H1 (cell line): ENCODE results near the gene PIEZO1. TPM values are rescaled to one million over a fixed set of nuclear protein-coding genes. Genes with fewer than 3 reads are reported as not detected.

Source experiments
- CTCF ChIA-PET: fragments of 300-600 bp; sonication (Branson Sonifier 250); formaldehyde crosslinking; loops from one replicate; lab custom pipeline; 2021; ENCODE audit not compliant: partially characterized antibody; lab: Charles Lee
- POLR2A ChIA-PET: fragments of 300-600 bp; sonication (Branson Sonifier 250); formaldehyde crosslinking; loops from one replicate; lab custom pipeline; 2021; ENCODE audit warnings: inconsistent platforms; ENCODE audit not compliant: partially characterized antibody; lab: Charles Lee
- DNase-seq, 2 experiments: peaks; one replicate each; pipeline versions ENCODE4 v3.0.0 to v3.0.0-alpha.2; 2010 to 2022; ENCODE audit warnings: low spot score in 2 of 2, low read depth in 1 of 2, mixed read lengths in 1 of 2
- FAIRE-seq: peaks from 2 replicates; lab custom pipeline; 2011; peaks lifted over from hg19 to GRCh38; lab: Jason Lieb, UNC
- H2AFZ ChIP-seq: 2 replicates; pipeline ENCODE4 v1.8.1; 2012; ENCODE audit warnings: low read length, inconsistent platforms
- H2AK5ac ChIP-seq: 2 replicates; pipeline ENCODE4 v1.6.1; 2013; ENCODE audit warnings: low read depth, low read length
- H2BK120ac ChIP-seq: replicated peaks from 2 replicates; pipeline ENCODE3; 2013; ENCODE audit warnings: low read depth, low read length, inconsistent platforms
- H2BK12ac ChIP-seq: 2 replicates; pipeline ENCODE4 v1.6.1; 2013; ENCODE audit warnings: low read depth, low read length
- H2BK15ac ChIP-seq: 2 replicates; pipeline ENCODE4 v1.6.1; 2013; ENCODE audit warnings: low read length
- H2BK20ac ChIP-seq: 2 replicates; pipeline ENCODE4 v1.6.1; 2013; ENCODE audit warnings: low read length
- H2BK5ac ChIP-seq: 2 replicates; pipeline ENCODE4 v1.6.1; 2013; ENCODE audit warnings: low read depth, low read length
- H3K14ac ChIP-seq: 2 replicates; pipeline ENCODE4 v1.6.1; 2013; ENCODE audit warnings: inconsistent platforms; ENCODE audit not compliant: insufficient read length
- H3K18ac ChIP-seq: 2 replicates; pipeline ENCODE4 v1.6.1; 2013; ENCODE audit warnings: low read length; ENCODE audit errors: extremely low read depth
- H3K23ac ChIP-seq: 2 replicates; pipeline ENCODE4 v1.6.1; 2013; ENCODE audit warnings: inconsistent platforms; ENCODE audit not compliant: insufficient read length
- H3K23me2 ChIP-seq: 2 replicates; pipeline ENCODE4 v1.6.1; 2013; ENCODE audit warnings: low read depth, low read length
- H3K27ac ChIP-seq: 2 replicates; pipeline ENCODE4 v1.6.1; 2011; ENCODE audit warnings: low read depth, low read length, inconsistent platforms
- H3K27me3 ChIP-seq, 4 experiments: replicated peaks in 1 of 4; 1 replicate in 1 of 4; 2 replicates in 3 of 4; pipeline versions ENCODE4 v1.6.1 to v1.8.1; 2011 to 2013; ENCODE audit warnings: low read length in 3 of 4, mild to moderate bottlenecking in 3 of 4, inconsistent platforms in 2 of 4, mixed read lengths in 2 of 4, moderate library complexity in 1 of 4; ENCODE audit not compliant: control insufficient read depth in 3 of 4, insufficient read depth in 3 of 4; ENCODE audit errors: extremely low read depth in 1 of 4
- H3K36me3 ChIP-seq, 4 experiments: 2 replicates each; pipeline versions ENCODE4 v1.6.1 to v1.8.1; 2011 to 2013; ENCODE audit warnings: mild to moderate bottlenecking in 4 of 4, low read length in 3 of 4, moderate library complexity in 2 of 4, control low read depth in 1 of 4, inconsistent platforms in 1 of 4; ENCODE audit not compliant: insufficient read depth in 4 of 4, control insufficient read depth in 2 of 4
- H3K4ac ChIP-seq: replicated peaks from 2 replicates; pipeline ENCODE3; 2013; ENCODE audit warnings: low read length, low read depth, mixed read lengths, inconsistent platforms; ENCODE audit not compliant: insufficient read length
- H3K4me1 ChIP-seq, 4 experiments: replicated peaks in 1 of 4; 1 replicate in 1 of 4; 2 replicates in 3 of 4; pipeline versions ENCODE4 v1.6.1 to v1.8.1; 2011 to 2013; ENCODE audit warnings: low read length in 3 of 4, inconsistent platforms in 2 of 4, mixed read lengths in 1 of 4; ENCODE audit not compliant: insufficient read depth in 4 of 4, control insufficient read depth in 3 of 4
- H3K4me2 ChIP-seq, 2 experiments: 2 replicates each; pipeline versions ENCODE4 v1.6.1 to v1.8.1; 2011 to 2013; ENCODE audit warnings: low read depth in 2 of 2, low read length in 2 of 2, control low read depth in 1 of 2, inconsistent platforms in 1 of 2, mild to moderate bottlenecking in 1 of 2; ENCODE audit not compliant: insufficient read depth in 1 of 2
- H3K4me3 ChIP-seq, 4 experiments: fragments of 200-600, 300-600 bp in 1 of 4; sonication (generic), shearing (Covaris generic), sonication (Bioruptor Twin) in 1 of 4; 2 replicates each; pipeline versions ENCODE4 v1.5.1 to v1.8.1; 2011 to 2016; ENCODE audit warnings: low read length in 4 of 4, low read depth in 3 of 4, control low read depth in 2 of 4, inconsistent platforms in 2 of 4, mild to moderate bottlenecking in 2 of 4, mixed read lengths in 1 of 4, moderate library complexity in 1 of 4; ENCODE audit not compliant: insufficient read depth in 2 of 4; ENCODE audit errors: extremely low read depth in 1 of 4
- H3K56ac ChIP-seq: replicated peaks from 2 replicates; pipeline ENCODE3; 2013; ENCODE audit warnings: low read depth, mild to moderate bottlenecking, mixed read lengths, low read length, inconsistent platforms; ENCODE audit not compliant: insufficient read length
- H3K79me1 ChIP-seq: 2 replicates; pipeline ENCODE4 v1.6.1; 2013; ENCODE audit warnings: low read depth, low read length, control low read depth
- H3K79me2 ChIP-seq, 2 experiments: 2 replicates each; pipeline versions ENCODE4 v1.6.1 to v1.8.1; 2012 to 2013; ENCODE audit warnings: low read length in 2 of 2, mild to moderate bottlenecking in 2 of 2, inconsistent platforms in 1 of 2; ENCODE audit not compliant: insufficient read depth in 2 of 2, control insufficient read depth in 1 of 2
- H3K9ac ChIP-seq, 4 experiments: replicated peaks in 1 of 4; 1 replicate in 1 of 4; 2 replicates in 3 of 4; pipeline versions ENCODE4 v1.6.1 to v1.8.1; 2011 to 2013; ENCODE audit warnings: low read depth in 3 of 4, low read length in 3 of 4, control low read depth in 2 of 4, mild to moderate bottlenecking in 2 of 4, moderate library complexity in 2 of 4, inconsistent platforms in 1 of 4; ENCODE audit errors: extremely low read depth in 1 of 4
- H3K9me3 ChIP-seq, 2 experiments: 2 replicates each; pipeline versions ENCODE4 v1.6.1 to v1.8.1; 2012 to 2013; ENCODE audit warnings: mild to moderate bottlenecking in 2 of 2, moderate library complexity in 2 of 2, control low read depth in 1 of 2, inconsistent platforms in 1 of 2, low read depth in 1 of 2, low read length in 1 of 2, mixed read lengths in 1 of 2; ENCODE audit not compliant: insufficient read depth in 2 of 2
- H4K20me1 ChIP-seq, 2 experiments: replicated peaks in 1 of 2; 2 replicates each; pipeline versions ENCODE3 to v1.8.1; 2011 to 2013; ENCODE audit warnings: inconsistent platforms in 2 of 2, low read length in 2 of 2, mild to moderate bottlenecking in 1 of 2; ENCODE audit not compliant: insufficient read depth in 2 of 2, control insufficient read depth in 1 of 2
- H4K5ac ChIP-seq: 2 replicates; pipeline ENCODE4 v1.6.1; 2013; ENCODE audit warnings: low read length, low read depth, mixed read lengths, inconsistent platforms; ENCODE audit not compliant: insufficient read length
- H4K8ac ChIP-seq: 2 replicates; pipeline ENCODE4 v1.8.0; 2013; ENCODE audit warnings: mild to moderate bottlenecking, moderate library complexity, low read length, inconsistent platforms; ENCODE audit not compliant: insufficient read depth; ENCODE audit errors: extremely low read depth
- H4K91ac ChIP-seq: replicated peaks from 2 replicates; pipeline ENCODE3; 2013; ENCODE audit warnings: low read length, mixed read lengths, inconsistent platforms; ENCODE audit not compliant: insufficient read length
- GTF2F1 ChIP-seq: IDR thresholded peaks from 2 replicates; pipeline ENCODE4 v1.6.1; 2012; ENCODE audit warnings: low read depth, low read length, improper control_type of control experiment, borderline replicate concordance
- POLR2A ChIP-seq, 2 experiments: IDR thresholded peaks; 1 replicate in 1 of 2; 2 replicates in 1 of 2; pipeline ENCODE4 v1.6.1; 2011; ENCODE audit warnings: low read depth in 2 of 2, low read length in 2 of 2, mild to moderate bottlenecking in 2 of 2; ENCODE audit errors: control extremely low read depth in 1 of 2
- POLR2AphosphoS5 ChIP-seq: IDR thresholded peaks from 2 replicates; pipeline ENCODE4 v1.6.1; 2011; ENCODE audit warnings: low read depth, low read length
- WGBS, 2 experiments: shearing (Covaris generic) in 1 of 2; methylation state at CpG; one replicate each; pipeline versions ENCODE4 v1.1.6 to v1.1.7; 2013 to 2015; ENCODE audit warnings: low lambda C conversion rate in 2 of 2, mixed read lengths in 2 of 2, inconsistent platforms in 1 of 2, low coverage in 1 of 2, missing lambda C conversion rate in 1 of 2; ENCODE audit not compliant: insufficient replicate concordance in 2 of 2, insufficient coverage in 1 of 2, insufficient read length in 1 of 2; ENCODE audit errors: extremely low coverage in 1 of 2, missing lambda C conversion rate in 1 of 2; 5-methylcytosine and 5-hydroxymethylcytosine counted together
- polyA plus RNA-seq, 7 experiments: library from polyadenylated mRNA; depleted of rRNA in 3 of 7; stranded (reverse) in 5 of 7; unstranded in 2 of 7; fragments of >200 nt in 5 of 7; fragments of 200-250 nt in 2 of 7; gene quantifications; 1 replicate in 5 of 7; 2 replicates in 1 of 7; 4 replicates in 1 of 7; pipeline versions ENCODE4 v1.2.1 to v1.2.3, GENCODE V29; 2011 to 2013; ENCODE audit warnings: missing spikeins in 2 of 7, mixed read lengths in 2 of 7
- total RNA-seq: library from RNA; stranded (reverse); fragmentation: NEBNext Ultra II Directional; extraction: Animal tissue kit (Norgen Biotek cat#: 25700); gene quantifications from 2 replicates; pipeline ENCODE4 v1.2.1, GENCODE V29; 2021
- TF ChIP-seq, protein P1 (sequence below): IDR thresholded peaks from 2 replicates; pipeline ENCODE4 v1.6.1; 2012; ENCODE audit warnings: low read length, inconsistent platforms

The PIEZO1 gene
- total and polyA plus RNA-seq, 2 of the 8 experiments (the other 6 are each of a cell fraction or from before 2014, with no cell fraction given): 42.3 to 67.5 TPM

DNA sequence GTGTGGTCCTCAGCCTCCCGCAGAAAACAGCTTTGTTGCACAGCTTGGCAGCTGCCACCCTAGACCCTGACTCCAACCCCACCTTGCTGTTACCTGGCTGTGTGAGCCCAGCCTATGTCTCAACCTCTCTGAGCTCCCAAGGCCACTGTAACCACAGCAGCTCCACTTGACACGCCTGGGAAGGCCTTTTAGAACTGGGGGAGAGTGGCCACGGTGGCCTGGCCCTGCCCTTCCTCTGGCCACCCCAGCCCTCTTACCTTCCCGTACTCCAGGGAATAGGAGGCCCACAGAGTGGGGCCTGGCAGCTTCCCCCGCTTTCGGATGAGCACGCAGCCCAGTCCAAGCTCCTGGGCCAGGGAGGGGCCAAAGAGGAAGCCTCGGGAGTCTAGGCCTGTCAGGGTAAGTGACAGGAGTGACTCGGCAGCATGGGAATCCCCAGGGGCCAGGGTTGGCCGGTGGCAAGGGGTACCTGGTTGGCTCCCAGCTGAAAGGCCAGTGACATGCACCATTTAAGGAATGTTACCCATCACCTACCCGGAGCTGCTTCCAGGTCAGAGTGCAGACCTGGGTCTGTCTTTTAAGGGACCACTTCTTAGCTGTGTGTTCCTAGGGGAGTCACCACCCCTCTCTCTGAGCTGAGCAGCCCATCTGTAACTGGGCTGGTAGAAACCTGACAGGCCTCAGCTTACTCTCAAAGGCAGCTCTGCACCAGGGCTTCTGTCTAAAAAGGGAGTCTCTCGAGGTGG lies 25.3 kb upstream of the PIEZO1 start:
- Histone ChIP-seq H2AK5ac (no peak overlapping the region), H3K23ac (no peak overlapping the region), H2BK120ac (no peak overlapping the region), H2BK15ac (no peak overlapping the region), H3K27ac (peak overlapping the region; percentile 19; the same call in 1 of the 2 replicates), H4K8ac (no peak overlapping the region), H3K27me3 (no peaks in the 10 kb centered on the region), H2BK12ac (no peak overlapping the region), H3K79me1 (peaks cover 6% of the 10 kb centered on the region; the same call in 1 of the 2 replicates), H3K4me2 (peak overlapping the region; percentile 82 to 90), H3K79me2 (peaks cover 0 to 20% of the 10 kb centered on the region in 2 experiments; a peak in 2 of 4 replicates), H2AFZ (no peak overlapping the region), H3K4ac (no peak overlapping the region), H3K4me1 (peaks cover 0 to 11% (median 5%) of the 10 kb centered on the region in 4 experiments; a peak in 6 of 7 replicates), H3K14ac (no peak overlapping the region), H3K36me3 (peaks cover 31 to 54% (median 40%) of the 10 kb centered on the region in 4 experiments), H4K20me1 (peaks cover 31 to 43% of the 10 kb centered on the region in 2 experiments), H2BK20ac (no peak overlapping the region), H3K9me3 (no peaks in the 10 kb centered on the region), H3K4me3 (peak overlapping the region; percentile 67 to 86 (median 82)), H2BK5ac (no peak overlapping the region), H4K5ac (no peak overlapping the region), H3K9ac (peak overlapping the region in 3 of 4 experiments; percentile 39 to 86 (median 86); a peak in 3 of 7 replicates), H3K56ac (no peak overlapping the region), H3K18ac (no peak overlapping the region), H4K91ac (no peak overlapping the region), H3K23me2 (peaks cover 10% of the 10 kb centered on the region)
- ChIA-PET CTCF (interaction anchor here (0.5 to 2.6 kb wide), 22 partner anchors 10 to 404 kb away, joined by 3 to 16 read pairs (median 4); partner anchors contain the start of gene CDH15), POLR2A (interaction anchor here (0.6 to 8.1 kb wide), 40 partner anchors 9 to 392 kb away, joined by 3 to 77 read pairs (median 4); partner anchors contain the start of genes CBFA2T3, GALNS, IL17C and SLC22A31)
- TF ChIP-seq POLR2A (IDR thresholded peaks at IDR 0.05; ENCODE audit: control extremely low read depth in 1 of 2, low read depth in 2 of 2, low read length in 2 of 2): peak in 1 of 2 experiments; percentile 0; a peak in 1 of 3 replicates
- TF ChIP-seq GTF2F1: no peak
- TF ChIP-seq POLR2AphosphoS5: peak; percentile 7; the same call in 1 of the 2 replicates
- TF ChIP-seq, protein P1, sequence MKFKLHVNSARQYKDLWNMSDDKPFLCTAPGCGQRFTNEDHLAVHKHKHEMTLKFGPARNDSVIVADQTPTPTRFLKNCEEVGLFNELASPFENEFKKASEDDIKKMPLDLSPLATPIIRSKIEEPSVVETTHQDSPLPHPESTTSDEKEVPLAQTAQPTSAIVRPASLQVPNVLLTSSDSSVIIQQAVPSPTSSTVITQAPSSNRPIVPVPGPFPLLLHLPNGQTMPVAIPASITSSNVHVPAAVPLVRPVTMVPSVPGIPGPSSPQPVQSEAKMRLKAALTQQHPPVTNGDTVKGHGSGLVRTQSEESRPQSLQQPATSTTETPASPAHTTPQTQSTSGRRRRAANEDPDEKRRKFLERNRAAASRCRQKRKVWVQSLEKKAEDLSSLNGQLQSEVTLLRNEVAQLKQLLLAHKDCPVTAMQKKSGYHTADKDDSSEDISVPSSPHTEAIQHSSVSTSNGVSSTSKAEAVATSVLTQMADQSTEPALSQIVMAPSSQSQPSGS: peak; percentile 26; the same call in 1 of the 2 replicates
- WGBS, 2 experiments: 77% methylated on average over 11 of the region's 12 CpGs; no CpG with 5 or more reads in 1 of the 2 experiments
- DNase-seq (no peak), FAIRE-seq (no peak)
